HepG2 (cell line): Measurements from ENCODE around the gene RHOC. TPM values are rescaled to one million over a fixed set of nuclear protein-coding genes. Genes with fewer than 3 reads are reported as not detected.

Experiments
- ARID3A ChIP-seq: IDR thresholded peaks from 2 replicates; pipeline ENCODE4 v1.6.1; 2012; ENCODE audit warnings: low read depth, low read length, improper control_type of control experiment
- DNMT1 ChIP-seq: sonication (generic); formaldehyde crosslinking; IDR thresholded peaks from 2 replicates; pipeline ENCODE4 v1.5.1; 2020; ENCODE audit warnings: mild to moderate bottlenecking, missing genetic modification reagents
- GLI4 ChIP-seq: sonication (generic); formaldehyde crosslinking; IDR thresholded peaks from 2 replicates; pipeline ENCODE4 v1.5.1; 2020; ENCODE audit warnings: missing genetic modification reagents, mild to moderate bottlenecking, moderate library complexity, borderline replicate concordance
- HES4 ChIP-seq: sonication (generic); formaldehyde crosslinking; IDR thresholded peaks from 2 replicates; pipeline ENCODE4 v1.9.0; 2021; ENCODE audit warnings: mild to moderate bottlenecking, missing genetic modification reagents, borderline replicate concordance
- HNRNPLL ChIP-seq: fragments of 200-400 bp; formaldehyde crosslinking; IDR thresholded peaks from 2 replicates; pipeline ENCODE4 v1.6.1; 2017; ENCODE audit warnings: mild to moderate bottlenecking, low read depth, low read length; ENCODE audit not compliant: poor library complexity, severe bottlenecking
- KMT2A ChIP-seq: sonication (generic); formaldehyde crosslinking; IDR thresholded peaks from 2 replicates; pipeline ENCODE4 v1.4.0; 2020; ENCODE audit warnings: missing genetic modification reagents
- PPARG ChIP-seq: conservative IDR thresholded peaks from 2 replicates; pipeline ENCODE4 v1.6.1; 2016; ENCODE audit warnings: missing biosample characterization, missing genetic modification reagents
- RXRB ChIP-seq: IDR thresholded peaks from 2 replicates; pipeline ENCODE4 v1.6.1; 2016; ENCODE audit warnings: borderline replicate concordance, missing genetic modification reagents, missing compliant biosample characterization
- TOE1 ChIP-seq: sonication (generic); formaldehyde crosslinking; IDR thresholded peaks from 2 replicates; pipeline ENCODE4 v1.4.0; 2020; ENCODE audit warnings: mild to moderate bottlenecking, missing genetic modification reagents
- TOPORS ChIP-seq: sonication (generic); formaldehyde crosslinking; IDR thresholded peaks from 2 replicates; pipeline ENCODE4 v1.8.0; 2023; ENCODE audit warnings: mild to moderate bottlenecking, missing genetic modification reagents
- ZBTB42 ChIP-seq: sonication (generic); formaldehyde crosslinking; IDR thresholded peaks from 2 replicates; pipeline ENCODE4 v1.5.0; 2020; ENCODE audit warnings: mild to moderate bottlenecking, missing genetic modification reagents
- ZMYM2 ChIP-seq: sonication (generic); formaldehyde crosslinking; IDR thresholded peaks from 2 replicates; pipeline ENCODE4 v1.8.0; 2022; ENCODE audit warnings: mild to moderate bottlenecking, missing genetic modification reagents
- ZNF44 ChIP-seq: sonication (generic); formaldehyde crosslinking; IDR thresholded peaks from 2 replicates; pipeline ENCODE4 v1.5.1; 2020; ENCODE audit warnings: mild to moderate bottlenecking, missing genetic modification reagents
- ZNF451 ChIP-seq: sonication (generic); formaldehyde crosslinking; IDR thresholded peaks from 2 replicates; pipeline ENCODE4 v1.5.0; 2020; ENCODE audit warnings: mild to moderate bottlenecking, missing genetic modification reagents
- ZNF547 ChIP-seq: sonication (generic); formaldehyde crosslinking; IDR thresholded peaks from 2 replicates; pipeline ENCODE4 v1.5.1; 2020; ENCODE audit warnings: mild to moderate bottlenecking, missing genetic modification reagents
- polyA plus RNA-seq, 8 experiments: library from polyadenylated mRNA; depleted of rRNA in 3 of 8; stranded (reverse) in 7 of 8; unstranded in 1 of 8; fragments of >200 nt; fragmentation: Illumina TruSeq in 4 of 8; extraction: Trizol in 4 of 8; gene quantifications; 2 replicates each; pipeline versions ENCODE4 v1.2.1 to v1.2.3, GENCODE V29; 2011 to 2016; ENCODE audit warnings: low read depth in 4 of 8, missing spikeins in 1 of 8, mixed read lengths in 1 of 8; ENCODE audit not compliant: insufficient read depth in 1 of 8
- total RNA-seq, 5 experiments: library from RNA; depleted of rRNA; stranded (reverse); fragments of >200 nt; fragmentation: Illumina TruSeq; extraction: Trizol; gene quantifications; 2 replicates each; pipeline ENCODE4 v1.2.3, GENCODE V29; 2016; ENCODE audit warnings: low read depth in 1 of 5
- TF ChIP-seq, protein P1 (sequence below): IDR thresholded peaks from 2 replicates; pipeline ENCODE4 v1.6.1; 2016; ENCODE audit warnings: missing biosample characterization, missing genetic modification reagents, low read depth
- TF ChIP-seq, protein P2 (sequence below), 2 experiments: sonication (generic) in 1 of 2; formaldehyde crosslinking in 1 of 2; IDR thresholded peaks; 2 replicates each; pipeline versions ENCODE4 v1.5.1 to v1.6.1; 2011 to 2020; ENCODE audit warnings: borderline replicate concordance in 1 of 2, low read depth in 1 of 2, low read length in 1 of 2, mild to moderate bottlenecking in 1 of 2, missing genetic modification reagents in 1 of 2, moderate library complexity in 1 of 2
- TF ChIP-seq, protein P3 (sequence below): sonication (generic); formaldehyde crosslinking; IDR thresholded peaks from 2 replicates; pipeline ENCODE4 v1.5.0; 2020; ENCODE audit warnings: missing genetic modification reagents, mild to moderate bottlenecking, borderline replicate concordance
- TF ChIP-seq, protein P4 (sequence below): IDR thresholded peaks from 2 replicates; pipeline ENCODE4 v1.6.1; 2016; ENCODE audit warnings: missing genetic modification reagents, missing compliant biosample characterization
- TF ChIP-seq, protein P5 (sequence below): sonication (generic); formaldehyde crosslinking; IDR thresholded peaks from 2 replicates; pipeline ENCODE4 v1.8.0; 2022; ENCODE audit warnings: missing genetic modification reagents, mild to moderate bottlenecking, moderate library complexity, borderline replicate concordance

Gene RHOC
- total and polyA plus RNA-seq, 2 of the 13 experiments (the other 11 are each of a cell fraction or from before 2014, with no cell fraction given), result 64.3 to 182 TPM

- TF ChIP-seq KMT2A (CRISPR knock-in tag), result 0 out of 2 replicates have a peak, but pooled peaks have one; percentile 32
- no peak for TF ChIP-seq PPARG
- TF ChIP-seq GLI4 (CRISPR knock-in tag), result no peak
- TF ChIP-seq ZNF44 (CRISPR knock-in tag), result no peak
- TF ChIP-seq ZBTB42 (CRISPR knock-in tag), result no peak
- TF ChIP-seq, protein P1, sequence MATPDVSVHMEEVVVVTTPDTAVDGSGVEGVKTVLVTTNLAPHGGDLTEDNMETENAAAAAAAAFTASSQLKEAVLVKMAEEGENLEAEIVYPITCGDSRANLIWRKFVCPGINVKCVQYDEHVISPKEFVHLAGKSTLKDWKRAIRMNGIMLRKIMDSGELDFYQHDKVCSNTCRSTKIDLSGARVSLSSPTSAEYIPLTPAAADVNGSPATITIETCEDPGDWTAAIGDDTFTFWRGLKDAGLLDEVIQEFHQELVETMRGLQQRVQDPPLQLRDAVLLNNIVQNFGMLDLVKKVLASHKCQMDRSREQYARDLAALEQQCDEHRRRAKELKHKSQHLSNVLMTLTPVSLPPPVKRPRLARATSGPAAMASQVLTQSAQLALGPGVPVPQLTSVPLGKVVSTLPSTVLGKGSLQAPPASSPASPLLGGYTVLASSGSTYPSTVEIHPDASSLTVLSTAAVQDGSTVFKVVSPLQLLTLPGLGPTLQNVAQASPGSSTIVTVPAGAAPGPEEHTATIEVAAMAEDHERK (CRISPR knock-in tag), result no peak
- TF ChIP-seq, protein P2, sequence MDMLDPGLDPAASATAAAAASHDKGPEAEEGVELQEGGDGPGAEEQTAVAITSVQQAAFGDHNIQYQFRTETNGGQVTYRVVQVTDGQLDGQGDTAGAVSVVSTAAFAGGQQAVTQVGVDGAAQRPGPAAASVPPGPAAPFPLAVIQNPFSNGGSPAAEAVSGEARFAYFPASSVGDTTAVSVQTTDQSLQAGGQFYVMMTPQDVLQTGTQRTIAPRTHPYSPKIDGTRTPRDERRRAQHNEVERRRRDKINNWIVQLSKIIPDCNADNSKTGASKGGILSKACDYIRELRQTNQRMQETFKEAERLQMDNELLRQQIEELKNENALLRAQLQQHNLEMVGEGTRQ (IDR thresholded peaks at IDR 0.05; ENCODE audit: low read depth, low read length), result no peak
- TF ChIP-seq, protein P2 (CRISPR knock-in tag; IDR thresholded peaks at IDR 0.05; ENCODE audit: borderline replicate concordance), result no peak
- TF ChIP-seq, protein P3, sequence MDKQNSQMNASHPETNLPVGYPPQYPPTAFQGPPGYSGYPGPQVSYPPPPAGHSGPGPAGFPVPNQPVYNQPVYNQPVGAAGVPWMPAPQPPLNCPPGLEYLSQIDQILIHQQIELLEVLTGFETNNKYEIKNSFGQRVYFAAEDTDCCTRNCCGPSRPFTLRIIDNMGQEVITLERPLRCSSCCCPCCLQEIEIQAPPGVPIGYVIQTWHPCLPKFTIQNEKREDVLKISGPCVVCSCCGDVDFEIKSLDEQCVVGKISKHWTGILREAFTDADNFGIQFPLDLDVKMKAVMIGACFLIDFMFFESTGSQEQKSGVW, result no peak
- no peak for TF ChIP-seq HES4
- peak; percentile 1; the same call in 1 of the 2 replicates for TF ChIP-seq ZNF547 (CRISPR knock-in tag)
- TF ChIP-seq RXRB (CRISPR knock-in tag), result 0 out of 2 replicates have a peak, but pooled peaks have one; percentile 37
- TF ChIP-seq TOE1 (CRISPR knock-in tag), result no peak
- TF ChIP-seq, protein P4, sequence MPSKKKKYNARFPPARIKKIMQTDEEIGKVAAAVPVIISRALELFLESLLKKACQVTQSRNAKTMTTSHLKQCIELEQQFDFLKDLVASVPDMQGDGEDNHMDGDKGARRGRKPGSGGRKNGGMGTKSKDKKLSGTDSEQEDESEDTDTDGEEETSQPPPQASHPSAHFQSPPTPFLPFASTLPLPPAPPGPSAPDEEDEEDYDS (CRISPR knock-in tag), result no peak
- no peak for TF ChIP-seq HNRNPLL
- no peak for TF ChIP-seq ARID3A
- no peak for TF ChIP-seq DNMT1 (CRISPR knock-in tag)
- no peak for TF ChIP-seq ZMYM2
- no peak for TF ChIP-seq TOPORS
- TF ChIP-seq, protein P5, sequence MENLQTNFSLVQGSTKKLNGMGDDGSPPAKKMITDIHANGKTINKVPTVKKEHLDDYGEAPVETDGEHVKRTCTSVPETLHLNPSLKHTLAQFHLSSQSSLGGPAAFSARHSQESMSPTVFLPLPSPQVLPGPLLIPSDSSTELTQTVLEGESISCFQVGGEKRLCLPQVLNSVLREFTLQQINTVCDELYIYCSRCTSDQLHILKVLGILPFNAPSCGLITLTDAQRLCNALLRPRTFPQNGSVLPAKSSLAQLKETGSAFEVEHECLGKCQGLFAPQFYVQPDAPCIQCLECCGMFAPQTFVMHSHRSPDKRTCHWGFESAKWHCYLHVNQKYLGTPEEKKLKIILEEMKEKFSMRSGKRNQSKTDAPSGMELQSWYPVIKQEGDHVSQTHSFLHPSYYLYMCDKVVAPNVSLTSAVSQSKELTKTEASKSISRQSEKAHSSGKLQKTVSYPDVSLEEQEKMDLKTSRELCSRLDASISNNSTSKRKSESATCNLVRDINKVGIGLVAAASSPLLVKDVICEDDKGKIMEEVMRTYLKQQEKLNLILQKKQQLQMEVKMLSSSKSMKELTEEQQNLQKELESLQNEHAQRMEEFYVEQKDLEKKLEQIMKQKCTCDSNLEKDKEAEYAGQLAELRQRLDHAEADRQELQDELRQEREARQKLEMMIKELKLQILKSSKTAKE (CRISPR knock-in tag), result no peak
- TF ChIP-seq ZNF451 (CRISPR knock-in tag), result no peak
Measured at GRCh38 chr1:112707221-112708001, 484 bp upstream of the RHOC start (continued).
